Endothelial cell of umbilical vein (primary cell): ENCODE results near the gene PDCD2L. TPM values are rescaled to one million over a fixed set of nuclear protein-coding genes. Genes with fewer than 3 reads are reported as not detected.

Experiments used
- BruUV-seq: library from RNA; stranded (reverse); fragments of 400-500 nt; replicated peaks from 2 replicates; lab custom pipeline; 2021; lab: Mats Ljungman, UMichigan
- CTCF ChIA-PET: fragments of 300-600, 350-600 bp; sonication (Branson Sonifier 250); formaldehyde crosslinking; loops from one replicate; lab custom pipeline; 2021; ENCODE audit warnings: antibody characterized with exemption, inconsistent platforms; lab: Charles Lee
- POLR2A ChIA-PET: fragments of 300-600, 350-600 bp; sonication (Branson Sonifier 250); formaldehyde crosslinking; loops from one replicate; lab custom pipeline; 2021; ENCODE audit warnings: antibody characterized with exemption, inconsistent platforms; lab: Charles Lee
- DNase-seq: peaks from one replicate; pipeline ENCODE4 v3.0.0-alpha.2; 2011; ENCODE audit warnings: low read depth, low spot score
- FAIRE-seq: peaks from 2 replicates; lab custom pipeline; 2011; peaks lifted over from hg19 to GRCh38; lab: Jason Lieb, UNC
- H2AFZ ChIP-seq: 2 replicates; pipeline ENCODE4 v1.6.0; 2012; ENCODE audit warnings: low read depth, low read length, control low read depth, inconsistent platforms
- H3K27ac ChIP-seq: 2 replicates; pipeline ENCODE4 v1.5.1; 2011; ENCODE audit warnings: low read depth, mild to moderate bottlenecking, control low read depth, low read length, moderate library complexity; ENCODE audit not compliant: insufficient read depth
- H3K27me3 ChIP-seq, 2 experiments: 2 replicates each; pipeline versions ENCODE4 v1.6.0 to v1.6.1; 2011; ENCODE audit warnings: low read length in 2 of 2, mixed read lengths in 1 of 2; ENCODE audit not compliant: control insufficient read depth in 2 of 2, insufficient read depth in 2 of 2
- H3K36me3 ChIP-seq, 2 experiments: 2 replicates in 1 of 2; 3 replicates in 1 of 2; pipeline ENCODE4 v1.5.1; 2011; ENCODE audit warnings: low read length in 2 of 2, mild to moderate bottlenecking in 1 of 2, moderate library complexity in 1 of 2; ENCODE audit not compliant: control insufficient read depth in 2 of 2, insufficient read depth in 2 of 2; ENCODE audit errors: extremely low read depth in 1 of 2
- H3K4me1 ChIP-seq: 3 replicates; pipeline ENCODE4 v1.5.1; 2011; ENCODE audit warnings: mild to moderate bottlenecking, low read length; ENCODE audit not compliant: control insufficient read depth, insufficient read depth; ENCODE audit errors: extremely low read depth
- H3K4me2 ChIP-seq: 2 replicates; pipeline ENCODE4 v1.6.1; 2011; ENCODE audit warnings: low read length, control low read depth, mixed read lengths; ENCODE audit not compliant: insufficient read depth
- H3K4me3 ChIP-seq, 3 experiments: fragments of 200-600 bp in 1 of 3; sonication (generic), shearing (Covaris generic) in 1 of 3; replicated peaks in 1 of 3; 2 replicates each; pipeline ENCODE4 v1.5.1; 2011 to 2016; ENCODE audit warnings: control low read depth in 3 of 3, low read length in 3 of 3, mild to moderate bottlenecking in 2 of 3, inconsistent platforms in 1 of 3, low read depth in 1 of 3, moderate library complexity in 1 of 3; ENCODE audit not compliant: insufficient read depth in 1 of 3
- H3K79me2 ChIP-seq: 2 replicates; pipeline ENCODE4 v1.6.0; 2012; ENCODE audit warnings: low read length, inconsistent platforms; ENCODE audit not compliant: control insufficient read depth, insufficient read depth
- H3K9ac ChIP-seq: replicated peaks from 2 replicates; pipeline ENCODE3; 2011; ENCODE audit warnings: low read length, control low read depth; ENCODE audit not compliant: insufficient read depth; ENCODE audit errors: extremely low read depth
- H3K9me1 ChIP-seq: replicated peaks from 3 replicates; pipeline ENCODE4 v1.6.0; 2011; ENCODE audit warnings: mild to moderate bottlenecking, low read length; ENCODE audit not compliant: control insufficient read depth, insufficient read depth; ENCODE audit errors: extremely low read depth
- H3K9me3 ChIP-seq: replicated peaks from 2 replicates; pipeline ENCODE4 v1.5.1; 2012; ENCODE audit warnings: low read length, inconsistent platforms; ENCODE audit not compliant: control insufficient read depth, insufficient read depth
- H4K20me1 ChIP-seq: replicated peaks from 2 replicates; pipeline ENCODE3; 2011; ENCODE audit warnings: mild to moderate bottlenecking, low read length; ENCODE audit not compliant: control insufficient read depth, insufficient read depth; ENCODE audit errors: extremely low read depth
- EZH2 ChIP-seq: IDR thresholded peaks from 2 replicates; pipeline ENCODE4 v1.6.1; 2012; ENCODE audit warnings: borderline replicate concordance, low read depth, mild to moderate bottlenecking, moderate library complexity, low read length, inconsistent platforms; ENCODE audit not compliant: severe bottlenecking
- FOS ChIP-seq: IDR thresholded peaks from 2 replicates; pipeline ENCODE4 v1.6.1; 2011; ENCODE audit warnings: mild to moderate bottlenecking, low read length, moderate library complexity, borderline replicate concordance; ENCODE audit not compliant: insufficient read depth
- GATA2 ChIP-seq: IDR thresholded peaks from 2 replicates; pipeline ENCODE4 v1.7.0; 2011; ENCODE audit warnings: low read depth, mild to moderate bottlenecking, moderate library complexity, mixed read lengths, low read length; ENCODE audit not compliant: insufficient read length, insufficient read depth
- JUN ChIP-seq: IDR thresholded peaks from 2 replicates; pipeline ENCODE4 v1.6.1; 2011; ENCODE audit warnings: borderline replicate concordance, low read depth; ENCODE audit not compliant: insufficient read length, insufficient read depth
- MYC ChIP-seq: IDR thresholded peaks from one replicate; pipeline ENCODE4 v1.6.1; 2011; ENCODE audit warnings: mild to moderate bottlenecking, low read depth, low read length
- POLR2A ChIP-seq: IDR thresholded peaks from 2 replicates; pipeline ENCODE4 v1.6.1; 2012; ENCODE audit warnings: low read depth, mild to moderate bottlenecking, control low read depth, low read length
- POLR2AphosphoS5 ChIP-seq: IDR thresholded peaks from 2 replicates; pipeline ENCODE4 v1.6.1; 2012; ENCODE audit warnings: low read depth, mild to moderate bottlenecking, control low read depth, low read length, moderate library complexity; ENCODE audit not compliant: insufficient read depth
- dilution Hi-C: fragments of 300-500 bp; cut with MboI; formaldehyde crosslinking; loops from one replicate; pipeline ENCODE4 v1.15.0; 2019; ENCODE audit warnings: low sequenced_read_pairs; ENCODE audit not compliant: extremely low pct_ligation_motif_present
- intact Hi-C: fragments of 100-400 bp; cut with micrococcal nuclease; formaldehyde crosslinking; loops from one replicate; pipeline ENCODE4 v1.10.0; 2022
- polyA plus RNA-seq, 4 experiments: library from polyadenylated mRNA; depleted of rRNA in 3 of 4; stranded (reverse) in 3 of 4; unstranded in 1 of 4; fragments of >200 nt; gene quantifications; 2 replicates each; pipeline versions ENCODE4 v1.2.1 to v1.2.3, GENCODE V29; 2011 to 2012; ENCODE audit warnings: missing spikeins in 1 of 4
- total RNA-seq: library from RNA; stranded (reverse); gene quantifications from 2 replicates; pipeline ENCODE4 v1.2.3, GENCODE V29; 2021
- TF ChIP-seq, protein P1 (sequence below), 2 donors: IDR thresholded peaks; 1 replicate in 1 of 2; 2 replicates in 1 of 2; pipeline ENCODE4 v1.5.1; 2011; ENCODE audit warnings: low read length in 2 of 2, mild to moderate bottlenecking in 2 of 2, moderate library complexity in 2 of 2, control low read depth in 1 of 2, inconsistent platforms in 1 of 2, low read depth in 1 of 2; ENCODE audit not compliant: insufficient read depth in 1 of 2; ENCODE audit errors: extremely low read depth in 1 of 2
- TF ChIP-seq, protein P2 (sequence below): IDR thresholded peaks from 2 replicates; pipeline ENCODE4 v1.6.1; 2011; ENCODE audit not compliant: insufficient read depth, insufficient read length

Gene PDCD2L
- total and polyA plus RNA-seq, 2 donors (not counting 3 experiments of a cell fraction or from before 2014, with no cell fraction given) = 12.4 to 20.3 TPM

DNA sequence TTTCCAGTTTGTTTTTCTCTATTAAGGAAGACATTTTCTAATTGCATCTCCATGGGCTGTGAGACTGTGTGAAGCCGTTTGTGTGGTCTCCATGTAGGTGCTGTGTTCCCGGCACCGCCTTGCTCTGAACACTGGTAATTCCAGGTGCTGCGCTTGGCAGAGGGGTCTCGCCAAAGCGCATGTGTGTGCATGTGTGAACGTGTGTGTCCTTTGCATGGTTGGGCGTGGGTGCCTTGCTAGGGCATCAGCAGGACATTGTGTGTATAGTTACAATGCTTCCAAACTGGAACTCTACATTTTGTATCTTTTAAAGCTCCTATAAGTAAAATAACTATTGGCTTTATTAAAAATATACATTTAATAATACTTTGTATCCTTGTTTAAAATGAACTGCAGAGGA, 49.0 kb upstream of the PDCD2L start:
- dilution Hi-C loops = no loop called here

DNA sequence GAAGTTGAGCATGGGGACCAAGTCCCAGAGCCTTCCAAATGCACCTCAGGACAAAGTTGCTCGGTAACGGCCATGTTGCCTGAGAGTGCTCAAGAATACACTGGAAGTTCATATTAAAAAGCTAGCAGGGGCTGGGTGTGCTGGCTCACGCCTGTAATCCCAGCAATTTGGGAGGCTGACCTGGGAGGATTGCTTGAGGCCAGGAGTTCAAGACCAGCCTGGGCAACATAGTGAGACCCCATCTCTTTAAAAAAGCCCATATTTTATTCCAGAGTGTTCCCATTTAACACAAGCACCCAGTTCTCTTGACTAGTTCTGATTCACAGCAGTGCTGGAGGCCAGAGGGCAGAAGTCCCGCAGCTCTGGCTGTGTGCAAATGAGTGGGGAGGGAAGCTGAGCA, 47.3 kb upstream of the PDCD2L start:
- intact Hi-C loops (no loop called here), dilution Hi-C loops (no loop called here)
- Histone ChIP-seq H2AFZ (no peak overlapping the region), H3K36me3 (peaks cover 4 to 21% of the 10 kb centered on the region in 2 experiments), H3K4me3 (no peak overlapping the region), H3K27ac (no peak overlapping the region), H3K4me1 (peaks cover 11% of the 10 kb centered on the region), H3K9ac (no peak overlapping the region), H3K9me1 (no peaks in the 10 kb centered on the region), H3K9me3 (no peaks in the 10 kb centered on the region), H4K20me1 (no peaks in the 10 kb centered on the region), H3K79me2 (no peaks in the 10 kb centered on the region), H3K4me2 (no peak overlapping the region), H3K27me3 (no peaks in the 10 kb centered on the region)
- CTCF ChIA-PET = no interaction called here
- FAIRE-seq (no peak), DNase-seq (no peak)
- TF ChIP-seq POLR2AphosphoS5 (no peak), EZH2 (no peak), JUN (no peak), GATA2 (no peak), FOS (no peak), POLR2A (no peak), MYC (no peak)
- TF ChIP-seq, protein P1, sequence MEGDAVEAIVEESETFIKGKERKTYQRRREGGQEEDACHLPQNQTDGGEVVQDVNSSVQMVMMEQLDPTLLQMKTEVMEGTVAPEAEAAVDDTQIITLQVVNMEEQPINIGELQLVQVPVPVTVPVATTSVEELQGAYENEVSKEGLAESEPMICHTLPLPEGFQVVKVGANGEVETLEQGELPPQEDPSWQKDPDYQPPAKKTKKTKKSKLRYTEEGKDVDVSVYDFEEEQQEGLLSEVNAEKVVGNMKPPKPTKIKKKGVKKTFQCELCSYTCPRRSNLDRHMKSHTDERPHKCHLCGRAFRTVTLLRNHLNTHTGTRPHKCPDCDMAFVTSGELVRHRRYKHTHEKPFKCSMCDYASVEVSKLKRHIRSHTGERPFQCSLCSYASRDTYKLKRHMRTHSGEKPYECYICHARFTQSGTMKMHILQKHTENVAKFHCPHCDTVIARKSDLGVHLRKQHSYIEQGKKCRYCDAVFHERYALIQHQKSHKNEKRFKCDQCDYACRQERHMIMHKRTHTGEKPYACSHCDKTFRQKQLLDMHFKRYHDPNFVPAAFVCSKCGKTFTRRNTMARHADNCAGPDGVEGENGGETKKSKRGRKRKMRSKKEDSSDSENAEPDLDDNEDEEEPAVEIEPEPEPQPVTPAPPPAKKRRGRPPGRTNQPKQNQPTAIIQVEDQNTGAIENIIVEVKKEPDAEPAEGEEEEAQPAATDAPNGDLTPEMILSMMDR (IDR thresholded peaks at IDR 0.05; ENCODE audit: extremely low read depth in 1 of 2, insufficient read depth in 1 of 2, low read depth in 1 of 2, low read length in 2 of 2) = no peak
- TF ChIP-seq, protein P2, sequence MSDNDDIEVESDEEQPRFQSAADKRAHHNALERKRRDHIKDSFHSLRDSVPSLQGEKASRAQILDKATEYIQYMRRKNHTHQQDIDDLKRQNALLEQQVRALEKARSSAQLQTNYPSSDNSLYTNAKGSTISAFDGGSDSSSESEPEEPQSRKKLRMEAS = no peak
- POLR2A ChIA-PET = no interaction called here
- no TSS peak for BruUV-seq

More for the DNA sequence above, 49.0 kb upstream of the PDCD2L start:
- no peak for FAIRE-seq
- H4K20me1 ChIP-seq = no peaks in the 10 kb centered on the region
- DNase-seq = no peak
- no peaks in the 10 kb centered on the region for H3K27me3 ChIP-seq
- intact Hi-C loops = no loop called here
- CTCF ChIA-PET = interaction anchor here (0.9 kb wide), 1 partner anchor 134 kb away, joined by 3 read pairs; no protein-coding TSS in a partner anchor
- H3K36me3 ChIP-seq = peaks cover 4 to 25% of the 10 kb centered on the region in 2 experiments
- POLR2A ChIA-PET = no interaction called here
- no peak overlapping the region for H2AFZ ChIP-seq
- H3K4me1 ChIP-seq = peaks cover 13% of the 10 kb centered on the region
- no TSS peak for BruUV-seq
- H3K9me1 ChIP-seq = no peaks in the 10 kb centered on the region
- no peak overlapping the region for H3K4me3 ChIP-seq
- no peak overlapping the region for H3K9ac ChIP-seq
- TF ChIP-seq MYC = no peak
- no peaks in the 10 kb centered on the region for H3K9me3 ChIP-seq
- H3K79me2 ChIP-seq = no peaks in the 10 kb centered on the region
- no peak overlapping the region for H3K4me2 ChIP-seq
- H3K27ac ChIP-seq = no peak overlapping the region
